ENCODE measurements around the gene TRMU. TPM values are rescaled to one million over a fixed set of nuclear protein-coding genes. Genes with fewer than 3 reads are reported as not detected.

TRMU gene
- total RNA-seq, 1 experiment from 2014 or later, result 90.1 TPM

DNA sequence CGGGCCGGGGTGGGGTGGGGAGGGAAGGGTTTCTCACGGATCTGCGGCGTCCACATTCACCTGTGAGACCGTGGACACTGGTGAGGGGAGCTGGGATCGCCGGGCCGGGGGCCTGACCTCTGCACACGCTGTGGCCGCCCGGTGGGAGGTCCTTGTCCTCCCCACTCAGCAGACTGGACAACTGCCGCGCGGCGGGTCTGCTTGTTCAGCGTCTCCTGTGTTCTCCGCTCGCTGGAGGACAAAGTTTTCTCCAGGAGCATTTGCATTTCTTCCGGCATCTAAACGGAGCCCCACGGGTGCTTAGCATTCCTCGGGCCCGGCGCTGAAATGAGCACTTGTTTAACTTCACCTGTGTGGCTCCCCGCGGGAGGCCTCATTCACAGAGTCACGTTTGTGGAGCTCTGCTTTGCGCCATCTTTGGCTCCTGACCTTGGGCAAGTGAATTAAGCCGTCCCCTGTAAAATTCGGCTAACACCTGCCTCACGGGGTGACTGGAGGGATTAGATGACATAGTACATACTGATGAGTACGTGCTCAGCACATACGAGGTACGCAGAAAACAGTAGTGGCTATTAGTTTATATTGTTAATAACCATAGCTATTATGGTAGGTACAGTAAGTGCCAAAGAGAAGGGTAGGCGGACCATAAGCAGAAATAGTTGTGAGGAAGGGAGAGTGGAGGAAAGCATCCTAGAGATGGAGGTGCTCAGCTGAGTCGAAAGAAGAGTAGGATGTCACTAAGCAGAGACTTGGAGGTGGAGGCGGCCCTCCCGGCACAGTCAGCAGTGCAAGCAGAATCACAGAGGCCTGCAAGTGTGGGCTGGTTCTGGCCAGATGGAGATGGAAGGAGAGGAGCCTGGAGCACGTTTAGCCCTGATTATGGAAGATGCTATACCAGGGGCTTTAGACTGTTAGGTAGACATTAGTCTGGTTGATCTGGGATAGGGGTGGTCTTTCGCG, 885 bp downstream of the TRMU start:
- Histone ChIP-seq H3K27ac (ENCODE audit: low read depth, low read length, poor library complexity, severe bottlenecking) (peak overlapping the region; percentile 90), H3K36me3 (ENCODE audit: insufficient read depth, low read length, poor library complexity, severe bottlenecking) (peaks cover 49% of the 10 kb centered on the region), H3K4me3 (ENCODE audit: low read depth, low read length, poor library complexity, severe bottlenecking) (peak overlapping the region; percentile 100), H3K4me1 (ENCODE audit: insufficient read depth, low read length, poor library complexity, severe bottlenecking) (no peaks in the 10 kb centered on the region), H3K9me3 (ENCODE audit: low read depth, low read length, poor library complexity, severe bottlenecking) (no peaks in the 10 kb centered on the region), H3K27me3 (replicated peaks; ENCODE audit: insufficient read depth, low read depth, low read length, poor library complexity) (no peaks in the 10 kb centered on the region)
- CTCF ChIA-PET, result no interaction called here
- TF ChIP-seq, protein P1, sequence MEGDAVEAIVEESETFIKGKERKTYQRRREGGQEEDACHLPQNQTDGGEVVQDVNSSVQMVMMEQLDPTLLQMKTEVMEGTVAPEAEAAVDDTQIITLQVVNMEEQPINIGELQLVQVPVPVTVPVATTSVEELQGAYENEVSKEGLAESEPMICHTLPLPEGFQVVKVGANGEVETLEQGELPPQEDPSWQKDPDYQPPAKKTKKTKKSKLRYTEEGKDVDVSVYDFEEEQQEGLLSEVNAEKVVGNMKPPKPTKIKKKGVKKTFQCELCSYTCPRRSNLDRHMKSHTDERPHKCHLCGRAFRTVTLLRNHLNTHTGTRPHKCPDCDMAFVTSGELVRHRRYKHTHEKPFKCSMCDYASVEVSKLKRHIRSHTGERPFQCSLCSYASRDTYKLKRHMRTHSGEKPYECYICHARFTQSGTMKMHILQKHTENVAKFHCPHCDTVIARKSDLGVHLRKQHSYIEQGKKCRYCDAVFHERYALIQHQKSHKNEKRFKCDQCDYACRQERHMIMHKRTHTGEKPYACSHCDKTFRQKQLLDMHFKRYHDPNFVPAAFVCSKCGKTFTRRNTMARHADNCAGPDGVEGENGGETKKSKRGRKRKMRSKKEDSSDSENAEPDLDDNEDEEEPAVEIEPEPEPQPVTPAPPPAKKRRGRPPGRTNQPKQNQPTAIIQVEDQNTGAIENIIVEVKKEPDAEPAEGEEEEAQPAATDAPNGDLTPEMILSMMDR (conservative IDR thresholded peaks at IDR 0.05; ENCODE audit: low read depth, low read length), result no peak
- no peak for TF ChIP-seq EZH2 (IDR thresholded peaks at IDR 0.05; ENCODE audit: borderline replicate concordance, low read depth, low read length, poor library complexity, severe bottlenecking)
- intact Hi-C loops (cut with micrococcal nuclease; ENCODE audit: unreplicated experiment), result no loop called here
- POLR2A ChIA-PET (ENCODE audit: low non-redundant PET), result no interaction called here
- TSS peak; percentile 20 for BruUV-seq (replicated peaks)
- DNase-seq (ENCODE audit: low spot score), result peak; percentile 12

DNA sequence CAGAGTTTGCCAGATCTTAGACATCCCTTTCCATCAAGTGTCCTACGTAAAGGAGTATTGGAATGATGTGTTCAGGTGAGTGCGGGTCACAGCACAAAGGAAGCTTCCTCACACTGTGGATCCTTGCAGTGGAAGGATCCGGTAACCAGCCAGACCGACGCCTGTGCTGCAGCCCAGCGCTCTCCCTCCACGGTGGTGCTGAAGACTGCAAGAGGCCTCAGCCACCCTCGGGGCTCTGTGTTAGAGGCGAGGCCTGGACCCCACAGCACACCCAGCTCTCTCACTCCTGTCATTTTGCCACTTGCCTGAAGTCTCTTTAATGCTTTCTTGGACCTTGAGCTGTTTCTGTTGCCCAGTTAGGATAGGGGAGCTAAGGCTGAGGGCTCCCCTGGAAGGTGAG, 2.4 kb downstream of the TRMU start:
- H3K36me3 ChIP-seq (ENCODE audit: insufficient read depth, low read length, poor library complexity, severe bottlenecking), result peaks cover 44% of the 10 kb centered on the region
- ChIA-PET CTCF (no interaction called here), POLR2A (ENCODE audit: low non-redundant PET) (no interaction called here)

DNA sequence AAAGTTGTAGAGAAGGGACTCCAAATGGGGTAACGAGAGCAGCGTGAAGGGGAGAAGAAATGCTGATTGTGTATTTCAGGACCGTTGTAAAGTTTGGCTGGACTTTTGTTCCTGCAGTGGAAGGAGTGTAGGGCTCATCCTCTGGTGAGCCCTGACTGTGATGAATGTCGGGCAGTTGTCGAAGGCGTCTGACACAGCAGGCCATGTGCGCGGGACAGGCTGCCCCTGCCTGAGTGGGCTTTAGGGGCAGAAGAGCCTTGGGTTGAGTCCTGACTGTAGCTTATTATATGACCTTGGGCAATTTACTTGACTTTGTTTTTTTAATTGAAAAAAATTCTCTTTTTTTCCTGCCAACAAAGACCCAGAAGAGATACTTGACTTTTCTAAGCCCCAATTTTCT, 3.1 kb downstream of the TRMU start:
- POLR2A ChIA-PET (ENCODE audit: low non-redundant PET), result no interaction called here
- intact Hi-C loops (cut with micrococcal nuclease; ENCODE audit: unreplicated experiment), result no loop called here
- BruUV-seq (replicated peaks), result no TSS peak

More for the DNA sequence above, 2.4 kb downstream of the TRMU start:
- no peaks in the 10 kb centered on the region for H3K4me1 ChIP-seq (ENCODE audit: insufficient read depth, low read length, poor library complexity, severe bottlenecking)
- H3K27ac ChIP-seq (ENCODE audit: low read depth, low read length, poor library complexity, severe bottlenecking), result no peak overlapping the region
- no peak overlapping the region for H3K4me3 ChIP-seq (ENCODE audit: low read depth, low read length, poor library complexity, severe bottlenecking)
- no peaks in the 10 kb centered on the region for H3K27me3 ChIP-seq (replicated peaks; ENCODE audit: insufficient read depth, low read depth, low read length, poor library complexity)
- DNase-seq (ENCODE audit: low spot score), result no peak
- TF ChIP-seq, protein P1 (conservative IDR thresholded peaks at IDR 0.05; ENCODE audit: low read depth, low read length), result no peak
- no peak for TF ChIP-seq EZH2 (IDR thresholded peaks at IDR 0.05; ENCODE audit: borderline replicate concordance, low read depth, low read length, poor library complexity, severe bottlenecking)
- intact Hi-C loops (cut with micrococcal nuclease; ENCODE audit: unreplicated experiment), result no loop called here
- no peaks in the 10 kb centered on the region for H3K9me3 ChIP-seq (ENCODE audit: low read depth, low read length, poor library complexity, severe bottlenecking)
- no TSS peak for BruUV-seq (replicated peaks)

More for the DNA sequence above, 3.1 kb downstream of the TRMU start:
- no peak for DNase-seq (ENCODE audit: low spot score)
- Histone ChIP-seq H3K4me1 (ENCODE audit: insufficient read depth, low read length, poor library complexity, severe bottlenecking) (no peaks in the 10 kb centered on the region), H3K27ac (ENCODE audit: low read depth, low read length, poor library complexity, severe bottlenecking) (no peak overlapping the region), H3K9me3 (ENCODE audit: low read depth, low read length, poor library complexity, severe bottlenecking) (no peaks in the 10 kb centered on the region), H3K27me3 (replicated peaks; ENCODE audit: insufficient read depth, low read depth, low read length, poor library complexity) (no peaks in the 10 kb centered on the region), H3K4me3 (ENCODE audit: low read depth, low read length, poor library complexity, severe bottlenecking) (no peak overlapping the region), H3K36me3 (ENCODE audit: insufficient read depth, low read length, poor library complexity, severe bottlenecking) (peaks cover 44% of the 10 kb centered on the region)
- CTCF ChIA-PET, result no interaction called here
- no peak for TF ChIP-seq EZH2 (IDR thresholded peaks at IDR 0.05; ENCODE audit: borderline replicate concordance, low read depth, low read length, poor library complexity, severe bottlenecking)
- TF ChIP-seq, protein P1 (conservative IDR thresholded peaks at IDR 0.05; ENCODE audit: low read depth, low read length), result no peak

All from A673 (cell line).